Activated CD8-positive, alpha-beta T cell treated with anti-CD3 and anti-CD28 coated beads for 36 hours (primary cell): Measurements from ENCODE around the gene TAF5L. TPM values are rescaled to one million over a fixed set of nuclear protein-coding genes. Genes with fewer than 3 reads are reported as not detected.

Experiments
- ATAC-seq: fragments of 200-7000 bp; cut with Tn5 transposase; one replicate; pipeline ENCODE4 v1.10.0; 2021; ENCODE audit warnings: mild to moderate bottlenecking, moderate library complexity
- CTCF ChIA-PET: fragments of 350-600 bp; sonication (Branson Sonifier 250); formaldehyde crosslinking; loops from one replicate; lab custom pipeline; 2021; ENCODE audit warnings: antibody characterized with exemption; lab: Charles Lee
- POLR2A ChIA-PET: fragments of 350-600 bp; sonication (Branson Sonifier 250); formaldehyde crosslinking; loops from one replicate; lab custom pipeline; 2021; ENCODE audit warnings: antibody characterized with exemption; lab: Charles Lee
- DNase-seq: peaks from one replicate; pipeline ENCODE4 v3.0.0-alpha.2; 2020
- H3K27ac Mint-ChIP-seq: one replicate; pipeline ENCODE4 v1.8.0; 2021; ENCODE audit warnings: mild to moderate bottlenecking, mixed read lengths
- H3K27me3 Mint-ChIP-seq: one replicate; pipeline ENCODE4 v1.8.0; 2021; ENCODE audit warnings: mixed read lengths
- H3K36me3 Mint-ChIP-seq: one replicate; pipeline ENCODE4 v1.8.0; 2021; ENCODE audit warnings: low read depth, mixed read lengths
- H3K4me1 Mint-ChIP-seq: one replicate; pipeline ENCODE4 v1.8.0; 2021; ENCODE audit warnings: low read depth, mixed read lengths
- H3K4me3 Mint-ChIP-seq: one replicate; pipeline ENCODE4 v1.8.0; 2021; ENCODE audit warnings: mild to moderate bottlenecking, moderate library complexity, mixed read lengths
- H3K9me3 Mint-ChIP-seq: one replicate; pipeline ENCODE4 v1.8.0; 2021; ENCODE audit warnings: mixed read lengths
- intact Hi-C: fragments of 100-400 bp; cut with micrococcal nuclease; formaldehyde crosslinking; loops from one replicate; pipeline ENCODE4 v1.10.0; 2022
- total RNA-seq, 2 experiments: library from RNA; stranded (reverse); gene quantifications; one replicate each; pipeline ENCODE4 v1.2.3, GENCODE V29; 2021
- TF ChIP-seq, protein P1 (sequence below): fragments of 200-600 bp; IDR thresholded peaks from one replicate; pipeline ENCODE4 v1.8.0; 2022; ENCODE audit warnings: antibody characterized with exemption, mild to moderate bottlenecking

Gene TAF5L
- total RNA-seq, 2 experiments from 2014 or later: 17.7 to 19.5 TPM

DNA sequence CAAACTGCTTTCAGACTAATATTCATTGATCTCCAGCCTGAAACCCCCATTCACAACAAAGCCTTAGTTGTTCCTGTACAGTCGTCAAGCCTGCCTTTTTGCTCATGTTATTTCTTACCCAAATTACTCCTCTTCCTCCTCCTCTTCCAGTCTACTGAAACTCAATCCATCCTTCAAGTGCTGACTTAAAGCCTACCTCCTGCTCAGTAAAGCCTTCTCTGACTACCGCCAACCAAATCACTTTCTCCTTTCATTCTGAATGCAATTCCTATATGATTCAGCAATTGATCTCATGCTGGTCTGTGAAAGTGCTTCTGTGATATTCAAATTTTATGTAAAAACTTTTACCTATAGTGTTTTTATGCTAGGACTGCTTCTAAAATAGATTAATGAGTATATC lies 18.6 kb downstream of the TAF5L start:
- TF ChIP-seq, protein P1, sequence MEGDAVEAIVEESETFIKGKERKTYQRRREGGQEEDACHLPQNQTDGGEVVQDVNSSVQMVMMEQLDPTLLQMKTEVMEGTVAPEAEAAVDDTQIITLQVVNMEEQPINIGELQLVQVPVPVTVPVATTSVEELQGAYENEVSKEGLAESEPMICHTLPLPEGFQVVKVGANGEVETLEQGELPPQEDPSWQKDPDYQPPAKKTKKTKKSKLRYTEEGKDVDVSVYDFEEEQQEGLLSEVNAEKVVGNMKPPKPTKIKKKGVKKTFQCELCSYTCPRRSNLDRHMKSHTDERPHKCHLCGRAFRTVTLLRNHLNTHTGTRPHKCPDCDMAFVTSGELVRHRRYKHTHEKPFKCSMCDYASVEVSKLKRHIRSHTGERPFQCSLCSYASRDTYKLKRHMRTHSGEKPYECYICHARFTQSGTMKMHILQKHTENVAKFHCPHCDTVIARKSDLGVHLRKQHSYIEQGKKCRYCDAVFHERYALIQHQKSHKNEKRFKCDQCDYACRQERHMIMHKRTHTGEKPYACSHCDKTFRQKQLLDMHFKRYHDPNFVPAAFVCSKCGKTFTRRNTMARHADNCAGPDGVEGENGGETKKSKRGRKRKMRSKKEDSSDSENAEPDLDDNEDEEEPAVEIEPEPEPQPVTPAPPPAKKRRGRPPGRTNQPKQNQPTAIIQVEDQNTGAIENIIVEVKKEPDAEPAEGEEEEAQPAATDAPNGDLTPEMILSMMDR: no peak
- Mint-ChIP-seq H3K36me3 (peaks cover 46% of the 10 kb centered on the region), H3K4me3 (no peak overlapping the region), H3K27ac (no peak overlapping the region), H3K4me1 (no peaks in the 10 kb centered on the region), H3K27me3 (no peaks in the 10 kb centered on the region), H3K9me3 (no peaks in the 10 kb centered on the region)
- ATAC-seq (no peak), DNase-seq (no peak)
- POLR2A ChIA-PET: interaction anchor here (1.2 kb wide), 1 partner anchor 19 kb away, joined by 3 read pairs; no protein-coding TSS in a partner anchor
- CTCF ChIA-PET: no interaction called here
- intact Hi-C loops: no loop called here

DNA sequence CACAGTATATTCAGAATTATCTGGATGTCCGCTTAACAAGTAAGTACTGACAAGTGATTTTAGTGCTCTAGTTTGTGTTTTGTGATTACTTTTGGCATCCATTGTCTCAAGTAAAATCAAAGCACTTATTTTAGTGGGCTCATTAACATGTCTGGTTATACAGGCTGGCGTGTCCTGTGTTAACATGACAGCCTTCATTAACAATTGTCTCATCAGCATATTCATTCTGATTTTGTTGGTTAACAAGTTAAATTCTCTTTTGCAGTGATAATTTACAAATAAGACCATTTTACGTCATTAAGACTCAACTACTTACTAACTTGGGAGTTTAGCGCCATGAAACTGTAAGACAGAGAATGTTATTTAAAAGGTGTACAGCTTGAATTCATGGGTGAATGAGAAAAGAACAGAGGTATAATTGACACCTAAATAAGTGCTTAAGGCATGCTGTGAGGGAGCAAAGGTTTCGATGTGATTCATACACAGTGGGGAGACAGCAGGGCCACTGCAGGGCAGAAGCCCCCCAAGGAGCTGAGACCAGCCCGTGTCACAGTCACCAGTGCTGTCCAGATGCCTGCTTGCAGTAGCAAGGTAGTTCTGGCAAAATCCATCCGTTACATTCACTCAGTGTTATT lies 22.4 kb downstream of the TAF5L start:
- no peak overlapping the region for H3K27ac Mint-ChIP-seq
- peaks cover 39% of the 10 kb centered on the region for H3K36me3 Mint-ChIP-seq
- peaks cover 12% of the 10 kb centered on the region for H3K4me1 Mint-ChIP-seq
- no peak for DNase-seq
- ATAC-seq: no peak
- POLR2A ChIA-PET: no interaction called here
- CTCF ChIA-PET: no interaction called here
- no peak overlapping the region for H3K4me3 Mint-ChIP-seq
- no peaks in the 10 kb centered on the region for H3K9me3 Mint-ChIP-seq
- H3K27me3 Mint-ChIP-seq: no peaks in the 10 kb centered on the region
- TF ChIP-seq, protein P1: no peak
- intact Hi-C loops: no loop called here

DNA sequence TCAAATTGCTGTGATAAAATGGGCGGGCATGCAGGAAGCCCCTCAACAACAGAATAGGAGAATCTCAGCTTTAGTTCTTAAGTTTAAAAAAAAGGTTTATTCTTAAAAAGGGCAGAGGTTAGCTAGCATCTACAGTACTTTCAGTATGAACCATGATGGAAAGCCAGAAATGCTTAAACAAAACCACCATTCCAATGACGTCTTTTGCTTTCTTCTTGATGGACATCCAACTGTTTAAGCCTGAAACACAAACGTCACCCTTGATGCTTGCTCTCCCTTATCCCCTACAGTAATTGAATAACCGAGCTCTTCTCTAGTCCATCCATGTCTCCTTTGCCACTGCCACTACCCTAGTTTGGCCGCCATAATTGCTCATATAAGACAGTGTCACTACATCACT lies 25.7 kb downstream of the TAF5L start:
- TF ChIP-seq, protein P1: no peak
- ChIA-PET CTCF (interaction anchor here (0.9 kb wide), 1 partner anchor 42 kb away, joined by 4 read pairs; the partner anchor contains the start of gene ABCB10), POLR2A (no interaction called here)
- Mint-ChIP-seq H3K9me3 (no peaks in the 10 kb centered on the region), H3K36me3 (peaks cover 35% of the 10 kb centered on the region), H3K4me3 (no peak overlapping the region), H3K4me1 (peaks cover 27% of the 10 kb centered on the region), H3K27me3 (no peaks in the 10 kb centered on the region), H3K27ac (no peak overlapping the region)
- DNase-seq (no peak), ATAC-seq (no peak)
- intact Hi-C loops: no loop called here

DNA sequence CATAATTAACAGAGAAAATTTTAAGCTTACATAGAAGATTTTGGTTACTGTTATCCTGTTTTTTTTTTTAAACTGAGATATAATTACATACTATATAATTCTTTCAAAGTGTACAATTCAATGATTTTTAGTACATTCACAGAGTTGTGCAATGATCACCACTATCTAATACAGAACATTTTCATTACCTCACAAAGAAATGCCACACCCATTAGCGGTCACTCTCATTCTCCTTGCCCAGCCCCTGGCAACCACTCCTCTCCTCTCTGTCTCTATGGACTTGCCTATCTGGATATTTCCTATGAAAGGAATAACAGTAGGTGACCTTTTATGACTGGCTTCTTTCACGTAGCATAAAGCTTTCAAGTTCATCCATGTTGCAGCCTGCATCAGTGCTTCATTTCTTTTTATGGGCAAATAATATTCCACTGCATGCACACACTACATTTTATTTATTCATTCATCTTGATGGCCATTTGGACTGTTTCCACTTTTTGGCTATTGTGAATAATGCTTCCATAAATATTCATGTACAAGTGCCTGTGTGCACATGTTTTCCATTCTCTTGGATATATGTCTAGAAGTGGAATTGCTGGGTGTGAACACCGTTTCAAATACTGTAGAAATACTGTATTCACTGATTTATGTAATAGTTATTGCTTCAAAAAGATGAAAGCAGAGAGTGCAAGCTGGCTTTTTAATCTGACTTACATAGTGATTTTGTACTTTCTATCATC lies 26.5 kb downstream of the TAF5L start:
- peaks cover 40% of the 10 kb centered on the region for H3K36me3 Mint-ChIP-seq

More for the DNA sequence above, 26.5 kb downstream of the TAF5L start:
- ChIA-PET CTCF (no interaction called here), POLR2A (no interaction called here)
- TF ChIP-seq, protein P1: no peak
- Mint-ChIP-seq H3K27me3 (no peaks in the 10 kb centered on the region), H3K27ac (no peak overlapping the region), H3K4me1 (peaks cover 27% of the 10 kb centered on the region), H3K9me3 (no peaks in the 10 kb centered on the region), H3K4me3 (no peak overlapping the region)
- ATAC-seq (no peak), DNase-seq (no peak)
- intact Hi-C loops: no loop called here
